ENCODE measurements around the gene DDIT4.
"Not testable (repeated sequence)": the region's sequence is repeated elsewhere in the genome, so short reads cannot be mapped to it uniquely, and the experiment has no call there.

Gene DDIT4, protein sequence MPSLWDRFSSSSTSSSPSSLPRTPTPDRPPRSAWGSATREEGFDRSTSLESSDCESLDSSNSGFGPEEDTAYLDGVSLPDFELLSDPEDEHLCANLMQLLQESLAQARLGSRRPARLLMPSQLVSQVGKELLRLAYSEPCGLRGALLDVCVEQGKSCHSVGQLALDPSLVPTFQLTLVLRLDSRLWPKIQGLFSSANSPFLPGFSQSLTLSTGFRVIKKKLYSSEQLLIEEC

GRCh38 chr10:72273410-72274212, at the start of gene DDIT4:
TSS of gene DDIT4 (plus strand) at chr10:72273924. CDS start at chr10:72274217, 293 bp downstream.
- DNase-seq = peak; percentile 99

DNA sequence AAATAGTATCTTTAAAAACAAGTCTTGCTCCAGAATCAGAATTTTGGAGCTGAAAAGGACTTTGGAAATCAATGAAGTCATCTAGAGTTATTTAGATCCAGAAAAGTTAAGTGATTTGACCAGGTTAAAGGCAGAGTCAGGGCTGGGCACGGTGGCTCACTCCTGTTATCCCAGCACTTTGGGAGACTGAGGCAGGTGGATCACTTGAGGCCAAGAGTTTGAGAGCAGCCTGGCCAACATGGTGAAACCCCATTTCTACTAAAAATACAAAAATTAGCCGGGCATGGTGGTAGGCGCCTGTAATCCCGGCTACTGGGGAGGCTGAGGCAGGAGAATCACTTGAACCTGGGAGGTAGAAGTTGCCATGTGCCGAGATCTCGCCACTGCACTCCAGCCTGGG, 49.5 kb upstream of the DDIT4 start:
- not testable (repeated sequence) for DNase-seq

DNA sequence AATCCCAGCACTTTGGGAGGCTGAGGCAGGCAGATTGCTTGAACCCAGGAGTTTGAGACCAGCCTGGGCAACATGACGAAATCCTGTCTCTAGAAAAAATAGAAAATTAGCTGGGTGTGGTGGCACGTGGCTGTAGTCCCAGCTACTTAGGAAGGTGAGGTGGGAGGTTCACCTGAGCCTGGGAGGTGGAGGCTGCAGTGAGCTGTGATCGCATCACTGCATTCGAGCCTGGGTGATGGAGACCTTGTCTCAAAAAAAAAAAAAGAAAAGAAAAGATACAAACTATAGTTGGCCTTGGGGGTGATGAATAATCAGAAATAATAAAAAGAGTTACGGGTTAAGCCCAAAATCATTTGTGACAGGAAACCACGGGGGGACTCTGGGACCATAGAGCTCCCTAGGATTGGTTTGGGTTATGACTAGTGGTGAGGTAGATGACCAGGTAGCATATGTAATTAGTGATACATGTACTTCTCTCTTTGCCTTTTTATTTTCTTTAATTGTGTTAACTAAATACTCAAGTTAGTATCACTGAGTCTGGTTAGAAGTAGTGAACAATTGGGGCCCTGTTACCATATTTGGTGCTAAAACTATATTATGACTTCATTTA, 47.2 kb upstream of the DDIT4 start:
- DNase-seq = no peak

DNA sequence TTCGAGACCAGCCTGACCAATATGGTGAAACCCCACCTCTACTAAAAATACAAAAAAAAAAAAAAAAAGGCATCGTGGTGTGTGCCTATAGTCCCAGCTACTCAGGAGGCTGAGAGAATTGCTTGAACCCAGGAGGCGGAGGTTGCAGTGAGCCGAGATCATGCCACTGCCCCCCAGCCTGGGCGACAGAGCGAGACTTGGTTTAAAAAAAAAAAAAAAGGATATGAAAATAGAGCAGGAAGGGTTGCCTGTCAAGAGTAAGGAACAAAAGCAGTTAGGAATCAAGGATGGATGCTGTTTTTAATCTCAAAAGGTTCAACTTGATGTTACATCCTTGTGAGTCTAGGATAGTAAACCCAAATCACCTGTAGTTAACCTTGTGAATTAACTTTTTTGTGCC, 45.9 kb upstream of the DDIT4 start:
- DNase-seq = no peak

DNA sequence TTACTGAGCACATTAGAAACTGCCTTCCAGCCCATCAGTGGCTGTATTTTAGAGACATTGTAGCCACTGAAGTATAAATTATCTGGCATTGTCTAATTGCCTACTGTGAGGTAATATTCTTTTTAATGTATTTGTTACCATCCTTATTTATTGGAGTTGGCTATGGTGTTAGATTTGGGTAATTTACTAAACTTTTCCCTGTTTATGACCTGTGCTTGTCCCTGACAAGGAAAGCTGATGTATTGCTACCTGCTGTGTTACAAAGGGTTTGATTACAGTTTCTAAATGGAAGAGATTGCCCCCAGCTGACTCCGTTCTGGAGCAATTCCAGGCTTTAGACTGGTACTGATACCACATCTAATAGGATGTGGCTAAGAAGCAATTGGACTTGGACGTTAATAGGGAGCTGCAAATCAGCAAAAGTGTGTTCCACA, 45.4 kb upstream of the DDIT4 start:
- peak; percentile 77 for DNase-seq

- peak; percentile 46 for DNase-seq
Measured at GRCh38 chr10:72229261-72230251, 44.2 kb upstream of the DDIT4 start.

DNA sequence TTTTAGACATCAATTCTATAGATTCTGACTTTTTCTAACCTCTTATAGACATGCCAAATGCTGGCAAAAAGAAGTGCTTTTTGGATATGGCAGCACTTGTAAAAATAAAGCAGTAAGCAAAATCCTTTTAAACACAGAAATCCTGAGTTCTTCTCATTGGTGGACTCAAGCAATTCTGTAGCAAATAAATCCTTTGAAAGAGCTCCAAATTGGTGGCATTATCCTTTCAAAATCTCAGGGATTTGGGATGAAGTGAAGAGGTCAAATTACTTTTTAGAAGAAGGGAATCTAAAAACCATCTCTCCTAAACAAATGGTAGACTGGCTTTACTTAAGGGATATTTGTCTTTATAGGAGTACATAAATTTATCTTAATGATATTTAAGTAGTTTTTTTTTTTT, 40.1 kb upstream of the DDIT4 start:
- DNase-seq = no peak

- no peak for DNase-seq
Measured at GRCh38 chr10:72234560-72235095, 39.1 kb upstream of the DDIT4 start.

- DNase-seq = no peak
Measured at GRCh38 chr10:72235544-72236279, 38.0 kb upstream of the DDIT4 start.

GRCh38 chr10:72238392-72239175, 35.1 kb upstream of the DDIT4 start:
- no peak for DNase-seq

GRCh38 chr10:72239409-72239808, 34.3 kb upstream of the DDIT4 start:
- DNase-seq = no peak

GRCh38 chr10:72240371-72240770, 33.4 kb upstream of the DDIT4 start:
- no peak for DNase-seq

DNA sequence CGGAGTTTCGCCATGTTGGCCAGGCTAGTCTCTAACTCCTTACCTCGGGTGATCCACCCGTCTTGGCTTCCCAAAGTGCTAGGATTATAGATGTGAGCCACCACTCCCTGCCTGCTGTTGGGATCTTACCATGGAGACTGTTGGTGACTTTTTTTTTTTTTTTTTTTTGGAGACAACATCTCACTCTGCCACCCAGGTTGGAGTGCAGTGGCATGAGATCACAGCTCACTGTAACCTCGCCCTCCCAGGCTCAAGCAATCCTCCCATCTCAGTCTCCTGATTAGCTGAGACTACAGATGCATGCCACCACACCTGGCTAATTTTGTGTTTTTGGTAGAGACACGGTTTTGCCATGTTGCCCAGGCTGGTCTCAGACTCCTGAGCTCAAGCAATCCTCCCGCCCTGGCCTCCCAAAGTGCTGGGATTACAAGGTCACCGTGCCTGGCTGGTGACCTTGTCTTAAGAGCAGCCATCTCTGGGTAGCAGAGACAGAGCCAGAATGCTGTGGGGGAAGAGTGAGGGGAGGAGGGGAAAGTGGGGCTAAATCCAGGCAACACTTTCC, 32.0 kb upstream of the DDIT4 start:
- DNase-seq = no peak

DNA sequence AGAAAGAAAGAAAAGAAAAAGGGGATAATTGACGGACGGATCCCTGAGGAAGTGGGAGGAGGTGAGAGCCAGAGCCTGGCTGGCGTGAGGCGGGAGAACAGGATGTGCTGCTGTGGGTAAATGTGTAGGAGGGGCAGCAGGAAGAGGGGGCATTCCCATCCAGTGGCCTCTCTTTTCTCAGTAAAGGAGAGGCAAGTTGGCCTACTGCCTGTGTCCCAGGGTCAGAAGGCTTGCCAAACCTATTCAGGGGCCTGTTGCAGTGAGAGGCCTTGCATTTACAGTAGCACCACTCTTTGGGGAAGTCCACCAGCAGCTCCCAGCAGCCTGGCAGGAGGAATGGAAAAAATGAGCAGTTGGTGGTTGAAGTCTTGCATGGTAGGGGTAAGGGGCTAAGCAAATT, 31.0 kb upstream of the DDIT4 start:
- DNase-seq = no peak

DNA sequence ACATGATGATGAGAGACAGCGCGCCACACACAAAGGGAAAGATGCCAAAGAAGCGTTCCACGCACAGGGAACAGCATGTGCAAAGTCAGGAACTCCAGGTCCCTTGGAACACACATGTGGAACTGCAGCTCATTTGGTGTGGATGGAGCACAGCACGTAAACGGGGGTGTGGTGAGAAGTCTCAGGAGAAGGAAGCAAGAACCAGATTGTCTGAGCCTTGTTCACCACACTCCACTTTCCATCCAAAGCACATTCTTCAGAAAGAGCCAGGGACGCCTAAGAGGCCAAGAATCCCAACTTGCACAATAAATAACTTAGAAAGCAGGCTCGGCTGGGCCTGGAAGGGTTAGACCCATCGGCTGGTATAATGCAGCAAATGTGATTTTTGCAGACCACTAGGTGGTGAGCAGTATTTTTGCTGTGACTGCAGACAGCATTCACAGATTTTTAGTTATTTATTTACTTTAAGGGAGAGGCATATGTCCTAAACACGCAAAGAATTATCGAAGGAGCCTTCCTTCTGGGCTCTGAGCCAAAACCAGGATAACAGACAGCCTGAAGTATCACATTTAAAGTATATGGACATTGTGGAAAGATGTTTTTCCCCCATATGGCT, 29.8 kb upstream of the DDIT4 start:
- no peak for DNase-seq

DNA sequence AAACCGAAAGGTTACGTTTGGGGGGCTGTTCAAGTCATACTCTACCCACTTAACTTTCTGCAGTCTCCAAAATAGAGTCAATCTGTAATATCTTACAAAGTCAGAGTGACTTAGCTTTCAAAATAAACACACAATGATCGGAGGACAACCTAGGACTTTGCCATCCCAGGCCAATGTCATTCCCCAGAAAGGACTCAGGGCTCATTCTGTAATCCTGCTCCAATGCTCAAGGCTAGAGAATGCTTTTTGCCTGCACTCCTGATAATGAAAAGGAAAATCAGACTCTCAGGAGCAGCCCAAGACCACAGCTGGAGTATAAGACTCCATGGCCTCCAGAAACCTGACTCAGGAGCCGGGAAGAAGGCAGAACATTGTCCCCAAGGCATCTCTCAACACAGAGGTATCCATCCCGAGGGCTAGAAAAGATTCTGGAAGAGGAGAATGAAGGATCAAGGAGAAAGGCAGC, 29.1 kb upstream of the DDIT4 start:
- no peak for DNase-seq

DNA sequence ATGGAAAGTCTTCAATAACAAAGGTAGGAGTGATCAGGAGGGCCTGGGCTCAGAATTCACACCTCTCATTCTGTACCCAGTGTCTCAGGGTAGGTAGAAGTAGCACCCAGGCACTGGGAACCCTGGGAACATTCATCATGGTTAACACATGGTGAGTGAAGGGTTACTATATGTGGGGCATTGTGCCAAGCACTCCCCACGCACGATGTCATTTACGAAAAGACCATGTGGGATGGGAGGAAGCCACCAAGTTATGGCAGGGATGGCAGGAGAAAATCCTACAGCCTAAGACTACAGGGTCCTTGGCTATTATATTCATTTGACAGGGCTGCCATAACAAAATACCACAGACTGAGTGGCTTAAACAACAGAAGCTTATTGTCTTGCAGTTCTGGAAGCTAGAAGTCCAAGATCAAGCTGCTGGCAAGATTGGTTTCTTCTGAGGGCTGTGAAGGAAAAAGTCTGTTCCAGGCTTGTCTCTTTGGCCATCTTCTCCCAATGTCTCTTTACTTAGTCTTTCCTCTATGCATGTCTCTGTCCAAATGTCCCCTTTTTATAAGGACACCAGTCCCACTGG, 27.7 kb upstream of the DDIT4 start:
- no peak for DNase-seq

GRCh38 chr10:72248468-72249151, 25.1 kb upstream of the DDIT4 start:
- DNase-seq = peak; percentile 26

Measured in NCI-H146 (cell line).